ENCODE results near the gene CPD.

CPD gene

DNA sequence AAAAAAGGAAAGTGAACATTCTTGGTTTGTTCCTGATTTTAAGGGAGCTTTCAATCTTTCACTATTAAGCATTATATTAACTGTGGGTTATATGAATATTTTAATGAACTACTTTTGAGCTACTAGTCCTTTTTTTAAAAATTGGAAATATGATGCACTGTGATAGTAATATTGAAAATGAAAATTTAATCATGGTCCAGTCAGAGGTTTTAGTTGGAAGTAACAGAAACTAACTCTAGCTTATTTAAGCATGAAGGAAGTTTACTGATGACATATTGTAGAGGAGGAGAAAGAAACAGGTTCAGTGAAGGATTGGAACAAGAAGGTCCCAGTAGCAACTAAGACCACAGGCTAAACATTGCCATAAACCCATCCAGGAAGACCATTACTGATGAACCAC is 24.0 kb upstream of the CPD start:
- DNase-seq: no peak

DNA sequence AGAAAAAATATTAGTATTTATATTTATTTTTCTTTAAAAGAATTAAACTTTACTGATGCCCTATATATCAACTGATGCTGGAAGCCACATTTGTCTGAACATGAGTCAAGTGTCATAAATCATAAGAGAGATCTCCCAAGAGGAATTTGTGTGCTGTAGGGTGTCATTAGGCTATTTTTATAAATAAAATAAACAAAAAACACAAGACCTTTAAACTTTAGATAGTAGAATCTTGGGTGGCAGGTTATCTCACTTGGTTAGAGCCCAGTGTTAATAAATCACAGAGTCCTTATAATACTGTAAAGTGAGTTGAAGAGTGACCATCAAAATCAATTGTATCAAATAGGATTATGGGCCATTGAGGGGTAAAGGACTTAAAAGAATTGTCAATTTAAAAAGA is 21.3 kb upstream of the CPD start:
- DNase-seq: no peak

DNA sequence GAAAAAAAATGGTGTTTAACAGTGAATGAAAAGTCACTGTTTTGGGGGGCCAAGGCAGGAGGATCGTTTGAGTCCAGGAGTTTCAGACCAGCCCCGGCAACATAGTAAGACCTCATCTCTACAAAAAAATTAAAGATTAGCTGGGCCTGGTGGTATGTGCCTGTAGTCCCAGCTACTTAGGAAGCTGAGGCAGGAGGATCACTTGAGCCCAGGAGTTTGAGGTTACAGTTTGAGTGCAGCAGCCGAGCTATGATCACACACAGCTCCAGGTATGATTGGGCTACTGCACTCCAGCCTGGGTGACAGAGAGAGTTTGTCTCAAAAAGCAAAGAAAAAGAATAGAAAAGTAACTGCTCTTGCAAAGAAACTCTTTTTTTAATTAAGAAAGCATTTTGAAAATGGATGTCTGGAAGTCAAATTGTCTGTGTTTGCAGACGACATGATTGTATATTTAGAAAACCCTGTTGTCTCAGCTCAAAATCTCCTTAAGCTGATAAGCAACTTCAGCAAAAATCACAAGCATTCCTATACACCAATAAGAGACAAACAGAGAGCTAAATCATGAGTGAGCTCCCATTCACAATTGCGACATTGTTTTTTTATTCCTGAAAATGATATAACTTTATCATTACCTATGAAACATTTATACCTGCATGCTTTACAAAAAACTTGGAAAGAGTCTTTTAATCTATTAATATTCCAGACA is 20.5 kb upstream of the CPD start:
- DNase-seq: no peak

DNA sequence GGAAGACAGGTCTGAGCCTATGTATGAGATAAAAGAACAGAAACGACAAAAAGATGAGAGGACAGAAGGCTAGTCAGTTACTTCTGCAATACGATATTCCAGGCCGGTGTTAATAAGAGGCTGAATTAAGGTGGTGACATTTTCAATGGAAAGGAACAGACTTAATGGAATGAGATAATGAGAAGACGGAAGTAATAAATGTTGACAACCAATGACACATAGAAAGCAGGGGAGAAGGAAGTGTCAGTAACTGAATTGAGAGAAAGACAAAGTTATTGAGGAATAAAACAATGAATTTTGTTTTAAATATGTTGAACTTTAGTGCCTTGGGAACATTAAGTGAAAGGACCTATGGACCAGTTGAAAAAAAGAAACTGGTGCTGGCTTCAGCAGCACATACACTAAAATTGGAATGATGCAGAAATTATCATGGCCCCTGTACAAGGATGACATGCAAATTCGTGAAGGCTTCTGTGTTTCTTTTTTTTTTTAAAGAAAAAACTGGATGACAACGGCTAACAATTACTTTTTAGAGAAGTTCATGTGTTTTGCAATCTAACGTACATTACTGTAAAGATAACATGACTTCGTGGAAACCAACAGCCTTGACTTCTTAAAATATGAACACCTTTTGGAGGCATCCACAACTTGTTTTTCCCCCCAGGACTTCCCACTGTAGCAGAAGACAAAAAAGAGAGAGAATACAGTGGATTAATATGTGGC is 18.5 kb upstream of the CPD start:
- DNase-seq: no peak

DNA sequence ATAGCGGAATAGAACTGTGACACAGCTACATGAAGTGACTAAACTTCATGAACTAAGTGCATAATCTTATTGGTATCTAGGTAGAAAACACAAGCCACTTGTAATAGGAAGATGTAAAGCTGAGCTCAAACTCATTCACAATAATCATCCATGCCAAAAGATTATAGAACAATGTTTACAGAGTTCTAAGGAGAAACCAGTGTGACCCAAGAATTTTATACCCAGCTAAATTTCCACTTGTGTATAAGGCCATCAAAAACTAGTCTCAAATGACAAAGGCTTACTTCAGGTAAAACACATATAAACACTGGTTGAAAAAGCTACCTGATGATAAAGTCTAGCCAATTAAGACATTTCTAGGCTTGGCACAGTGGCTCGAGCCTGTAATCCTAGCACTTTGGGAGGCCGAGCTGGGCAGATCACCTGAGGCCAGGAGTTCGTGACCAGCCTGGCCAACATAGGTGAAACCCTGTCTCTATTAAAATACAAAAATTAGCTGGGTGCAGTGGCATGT is 16.9 kb upstream of the CPD start:
- DNase-seq: no peak

DNA sequence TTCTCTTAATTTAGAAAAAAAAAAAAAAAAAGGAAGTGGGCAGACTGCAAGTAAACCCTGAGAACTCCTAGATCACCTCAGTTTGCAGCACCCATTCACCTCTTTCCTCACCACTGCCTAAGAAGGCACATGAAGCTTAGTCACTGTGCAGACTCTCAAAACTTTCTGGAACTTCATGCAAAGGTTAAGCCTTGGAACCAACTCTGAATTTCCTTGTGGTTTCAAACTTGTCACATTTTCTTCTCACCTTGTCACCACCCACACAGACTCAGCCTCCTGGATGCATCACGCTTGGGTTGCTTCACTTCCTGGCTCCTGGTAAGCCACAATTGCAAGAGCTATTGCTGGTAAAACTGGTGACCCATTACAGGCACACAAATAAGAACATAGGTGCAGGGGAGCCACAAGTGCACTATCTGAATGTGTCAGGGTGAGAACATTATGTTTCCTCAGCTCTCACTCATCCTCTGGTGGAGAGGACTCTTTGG is 15.0 kb upstream of the CPD start:
- no peak for DNase-seq

DNA sequence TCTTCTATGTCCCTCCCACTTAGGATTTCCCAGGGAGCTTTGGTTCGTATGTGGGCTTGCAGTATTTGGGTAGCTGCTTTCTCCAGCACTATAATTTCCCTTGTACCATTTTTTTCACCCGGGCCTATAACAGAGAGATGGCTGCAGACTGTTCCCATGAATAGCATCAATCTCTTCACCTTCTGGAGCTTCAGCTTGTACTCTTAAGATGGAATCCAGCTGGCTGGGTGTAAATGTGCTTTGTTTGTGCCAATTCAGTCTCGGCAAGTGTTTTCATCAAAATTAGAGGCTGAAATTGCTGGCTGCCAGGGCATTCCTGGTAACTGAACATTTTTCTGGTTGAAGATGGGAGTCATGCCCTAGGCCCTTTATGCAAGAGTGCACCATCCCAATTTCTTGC is 12.2 kb upstream of the CPD start:
- DNase-seq: peak in 1 of 2 donors; percentile 39

DNA sequence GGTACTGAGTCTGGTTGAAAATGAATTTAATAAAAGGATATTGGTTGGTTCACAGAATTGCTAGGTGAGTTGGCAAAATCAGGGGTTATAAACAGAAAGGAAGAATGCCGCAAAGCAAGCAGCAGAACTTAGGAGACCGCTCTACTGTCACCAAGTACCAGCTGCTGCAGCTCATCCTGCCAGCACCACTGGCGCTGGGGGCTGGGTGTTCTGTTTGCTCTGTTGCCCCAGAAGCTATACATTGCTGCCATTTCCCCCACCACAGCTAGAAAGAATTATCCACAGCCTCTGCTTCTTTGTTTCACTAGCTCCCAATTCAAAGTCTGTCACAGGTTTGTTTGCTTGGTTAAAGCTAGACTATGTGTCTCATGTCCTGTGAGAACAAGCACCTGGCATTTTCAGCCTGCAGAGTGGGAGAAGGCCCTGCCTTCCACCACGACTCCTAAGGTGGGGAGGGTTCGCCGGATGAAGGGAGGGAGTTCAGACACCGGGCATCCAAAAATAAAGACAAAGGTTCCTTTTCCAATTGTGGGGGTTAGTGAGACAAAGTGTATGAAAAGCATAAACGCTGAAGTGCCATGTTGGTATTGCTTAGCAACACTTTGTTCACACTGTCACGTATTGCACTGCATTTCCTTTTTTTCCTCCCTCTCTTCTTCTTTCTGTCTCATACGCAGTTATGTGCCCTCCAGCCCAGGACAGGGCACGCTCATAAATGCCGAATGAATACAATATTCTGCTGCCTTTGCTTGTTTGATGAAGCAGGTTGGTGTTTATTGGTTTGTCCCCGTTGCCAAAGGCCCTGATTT is 9.6 kb upstream of the CPD start:
- no peak for DNase-seq

DNA sequence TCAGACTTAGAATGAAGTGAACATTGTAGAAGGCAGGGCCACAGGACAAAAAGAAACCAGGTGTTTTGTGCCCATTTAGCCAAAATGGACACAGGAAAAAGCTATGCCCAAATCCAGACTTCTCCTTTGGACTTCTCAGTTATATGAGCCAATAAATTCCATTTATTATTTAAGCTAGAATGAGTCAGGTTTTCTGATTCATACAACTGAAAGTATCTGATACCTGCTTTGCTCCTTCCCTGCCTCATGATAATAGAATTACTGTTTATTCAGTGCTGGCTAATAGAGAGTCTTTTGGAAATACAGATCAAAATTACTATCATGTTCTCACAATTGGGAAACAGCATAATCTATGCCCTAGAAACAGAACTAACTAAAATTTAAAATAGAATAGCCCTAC is 8.7 kb upstream of the CPD start:
- DNase-seq: no peak

DNA sequence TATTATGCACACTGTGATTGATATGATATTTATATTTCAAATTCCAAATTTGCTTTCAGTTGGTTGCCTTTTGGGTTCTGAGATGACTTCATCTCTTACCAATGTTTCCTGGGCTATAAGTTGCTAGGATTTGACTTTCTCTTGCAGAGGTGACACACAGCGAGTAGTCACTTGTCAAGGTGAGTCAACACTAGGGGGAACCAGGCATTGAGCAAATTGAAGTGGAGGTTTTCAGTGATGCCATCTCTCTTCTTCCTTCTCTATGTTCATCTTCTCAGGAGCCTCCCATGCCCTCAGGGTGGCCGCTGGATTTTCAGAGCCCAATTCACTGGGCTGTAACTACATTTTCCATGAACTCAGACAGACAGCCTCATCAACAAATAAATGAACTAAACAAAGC is 6.0 kb upstream of the CPD start:
- DNase-seq: no peak

DNA sequence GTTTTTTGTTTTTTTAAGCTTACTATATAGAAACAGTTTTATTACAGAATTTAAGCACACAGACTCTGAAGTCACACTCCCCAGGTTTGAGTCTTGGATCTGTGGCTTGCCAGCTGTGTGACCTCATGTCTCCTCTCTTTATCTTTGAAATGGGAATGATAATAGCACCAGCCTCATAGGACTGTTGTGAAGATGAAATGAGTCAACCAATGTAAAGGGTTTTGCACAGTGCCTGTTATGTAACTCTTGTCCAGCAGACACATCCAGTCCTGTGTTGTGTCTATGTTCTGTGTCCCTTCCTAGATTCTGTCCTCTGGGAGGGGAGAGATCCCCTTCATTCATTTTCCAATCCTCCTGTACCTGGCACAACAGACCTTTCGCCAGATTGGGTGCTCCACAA is 3.1 kb upstream of the CPD start:
- no peak for DNase-seq

DNA sequence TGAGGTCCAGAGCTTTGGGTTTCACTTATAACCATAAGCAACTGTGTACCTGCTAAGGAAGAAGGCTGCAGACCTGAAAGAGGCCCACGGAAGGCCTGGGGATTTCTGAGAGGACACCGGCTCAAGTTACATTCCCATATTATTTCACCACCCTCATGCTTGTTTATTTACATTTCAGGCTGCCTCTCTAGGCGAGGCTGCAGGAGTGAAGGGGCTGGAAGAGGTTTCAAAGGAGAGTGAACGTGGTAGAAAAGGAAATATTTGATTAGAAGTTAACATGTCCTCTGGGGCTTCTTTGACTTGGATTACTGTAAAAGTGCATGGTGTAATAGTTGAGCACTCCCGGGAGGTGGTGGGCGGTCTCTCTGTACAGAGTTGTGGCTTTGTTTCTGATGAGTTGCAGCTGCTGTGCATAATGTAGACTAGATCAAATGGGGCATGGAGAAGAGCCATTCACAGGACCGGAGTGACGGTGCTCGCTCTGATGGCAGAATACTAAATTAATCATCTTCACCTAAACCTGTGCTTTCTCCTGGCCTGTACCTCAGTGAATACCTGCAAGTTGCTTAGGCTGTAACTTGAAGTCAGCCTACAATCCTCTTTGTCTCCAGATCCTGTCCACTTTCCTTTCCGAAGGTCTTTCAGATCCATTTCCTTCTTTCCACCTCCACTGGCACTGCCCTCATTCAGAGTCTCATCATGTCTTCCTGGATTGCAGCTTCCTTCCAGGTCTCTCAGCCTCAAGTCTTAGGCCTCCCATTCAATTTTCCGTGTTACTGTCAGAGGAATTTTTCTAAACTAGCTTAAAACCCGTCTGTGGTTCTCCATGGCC is 1.9 kb upstream of the CPD start:
- peak; percentile 24 to 56 for DNase-seq

DNA sequence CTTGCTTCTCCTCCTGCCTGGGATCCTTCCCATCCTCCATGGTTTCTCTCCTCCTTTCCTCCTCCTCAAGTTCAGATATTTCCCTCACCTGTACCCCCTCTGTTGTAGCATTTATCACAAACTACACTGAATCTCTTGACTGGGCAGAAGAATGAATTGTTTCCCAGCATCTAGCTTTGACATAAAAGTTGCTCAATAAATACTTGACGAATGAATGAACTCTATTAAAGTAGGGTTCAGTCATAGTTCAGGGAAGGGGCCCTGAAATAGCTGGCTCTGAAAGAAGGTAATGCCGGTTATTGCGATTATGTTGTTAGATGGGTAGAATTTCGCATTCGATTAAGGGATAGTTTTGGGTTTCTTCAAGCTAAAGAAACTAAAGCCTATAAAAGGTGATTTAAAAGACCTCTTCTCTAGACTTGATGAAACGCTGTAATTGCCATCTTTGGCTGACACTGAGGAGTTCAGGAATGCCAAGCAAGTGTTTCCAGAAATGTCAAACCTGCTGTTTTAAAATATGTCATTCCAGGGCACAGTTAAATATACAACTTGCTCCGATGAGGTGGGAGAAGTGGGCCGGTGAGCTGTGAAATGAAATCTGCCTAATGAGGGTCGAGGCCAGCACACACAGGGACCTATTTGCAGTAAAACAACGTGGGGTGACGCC is 1.0 kb upstream of the CPD start:
- DNase-seq: no peak

DNA sequence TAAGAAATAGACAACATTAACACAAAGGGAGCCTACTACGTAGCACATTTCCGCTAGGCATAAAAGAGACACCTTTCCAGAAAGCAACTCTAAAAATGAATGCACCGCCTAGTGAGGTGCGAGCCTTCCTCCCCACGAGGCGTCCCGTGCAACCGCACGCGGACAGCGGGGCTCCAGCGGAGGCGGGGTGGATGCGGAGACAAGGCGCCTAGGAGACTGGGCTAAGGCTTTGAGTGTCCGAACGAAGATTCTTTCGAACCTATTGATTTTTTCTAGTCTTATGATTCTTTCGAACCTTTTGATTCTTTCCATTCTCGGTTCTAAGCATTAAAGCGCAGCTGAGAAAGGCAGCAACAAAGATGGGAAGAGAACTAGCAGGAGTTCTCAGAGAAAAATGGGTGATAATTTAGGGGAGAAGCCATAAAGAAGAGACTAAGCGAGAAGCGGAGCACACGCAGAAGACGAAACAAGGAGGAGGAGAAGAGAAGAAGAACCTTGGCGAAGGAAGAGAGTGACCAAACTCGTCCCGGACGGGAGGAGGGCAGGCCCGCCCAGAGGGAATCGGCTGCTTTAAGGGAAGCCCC is 394 bp upstream of the CPD start:
- no peak for DNase-seq

DNA sequence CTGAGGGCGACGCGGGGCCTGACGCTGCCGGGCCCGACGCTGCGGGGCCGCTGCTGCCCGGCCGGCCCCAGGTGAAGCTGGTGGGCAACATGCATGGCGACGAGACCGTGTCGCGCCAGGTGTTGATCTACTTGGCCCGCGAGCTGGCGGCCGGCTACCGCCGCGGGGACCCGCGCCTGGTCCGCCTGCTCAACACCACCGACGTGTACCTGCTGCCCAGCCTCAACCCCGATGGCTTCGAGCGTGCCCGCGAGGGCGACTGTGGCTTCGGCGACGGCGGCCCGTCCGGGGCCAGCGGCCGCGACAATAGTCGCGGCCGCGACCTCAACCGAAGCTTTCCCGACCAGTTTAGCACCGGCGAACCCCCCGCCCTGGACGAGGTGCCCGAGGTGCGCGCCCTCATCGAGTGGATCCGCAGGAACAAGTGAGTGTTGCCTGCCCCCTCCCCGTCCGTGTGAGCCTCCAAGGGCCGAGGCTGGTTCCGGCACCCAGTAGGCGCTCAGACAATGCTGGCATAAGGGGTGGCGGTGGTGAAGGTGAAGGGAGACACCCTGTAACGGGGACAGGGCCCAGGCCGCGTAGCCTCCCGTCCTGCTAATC is 676 bp downstream of the CPD start:
- no peak for DNase-seq

DNA sequence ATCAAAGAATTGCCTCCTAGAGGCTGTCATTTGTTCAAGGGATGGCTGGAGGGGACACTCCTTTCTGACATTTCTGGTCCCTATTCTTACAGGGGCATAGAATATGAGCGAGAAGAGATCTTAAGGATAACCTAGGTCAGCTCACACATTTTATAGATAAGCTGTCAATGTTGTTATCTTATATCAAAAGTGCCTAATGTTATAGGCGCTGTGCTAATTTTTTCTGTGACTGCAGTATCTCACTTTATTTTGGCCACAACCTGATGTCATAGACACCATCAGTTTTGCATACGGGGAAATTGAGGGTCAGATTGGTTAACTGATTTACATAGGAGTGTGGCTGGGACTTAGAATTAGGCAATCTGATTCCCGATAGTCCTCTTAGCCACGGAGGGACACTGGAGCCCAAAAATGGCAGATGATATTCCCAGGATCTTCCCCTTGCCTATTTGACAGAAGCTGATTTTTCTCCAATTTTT is 1.2 kb downstream of the CPD start:
- no peak for DNase-seq

DNA sequence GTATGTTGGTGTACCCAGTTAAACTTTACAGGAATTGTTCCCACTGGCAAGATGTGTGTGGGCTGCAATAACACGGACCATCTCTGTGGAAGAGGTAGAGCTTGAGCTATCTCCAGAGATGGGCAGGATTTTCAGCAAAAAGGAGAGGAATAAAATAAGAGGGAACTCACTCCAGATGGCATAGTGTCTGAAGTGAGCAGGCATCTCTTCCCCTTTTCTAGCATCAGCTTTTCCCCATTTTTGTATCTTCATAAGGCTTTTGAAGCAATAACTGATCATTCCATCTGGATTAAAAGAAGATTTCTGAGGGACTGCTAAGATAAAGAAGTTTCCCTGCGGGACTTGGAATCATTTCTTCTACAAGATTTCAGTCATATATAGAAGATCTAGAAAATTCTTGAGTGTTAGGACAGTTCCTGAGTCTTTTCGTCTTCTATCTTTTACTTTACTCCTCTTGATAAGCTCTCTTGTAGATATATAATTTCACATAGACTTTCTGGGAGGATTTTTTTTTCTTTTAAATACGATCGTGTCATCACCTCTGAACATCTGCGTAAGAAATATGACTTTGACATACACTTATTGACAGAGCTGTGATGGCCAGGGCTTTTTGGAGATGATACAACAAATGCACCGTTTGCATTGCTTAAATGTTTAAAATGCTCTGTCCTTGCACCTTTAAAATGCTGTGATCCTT is 2.1 kb downstream of the CPD start:
- peak in 1 of 2 donors; percentile 18 for DNase-seq

DNA sequence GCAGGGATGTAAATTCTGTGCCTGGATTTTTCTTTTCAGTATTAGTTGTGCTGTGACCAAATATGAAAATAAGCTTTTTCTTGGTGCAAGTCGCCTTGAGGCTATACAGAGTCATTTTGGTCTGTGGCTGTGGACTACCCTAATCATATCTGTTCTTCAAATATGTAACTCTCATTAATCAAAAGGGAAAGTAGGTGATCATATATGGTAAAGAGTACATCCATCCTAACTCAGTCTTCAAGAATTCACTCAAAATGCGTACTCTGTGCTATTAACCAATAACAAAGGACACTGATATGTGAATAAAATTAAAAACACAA is 2.6 kb downstream of the CPD start:
- DNase-seq: no peak

DNA sequence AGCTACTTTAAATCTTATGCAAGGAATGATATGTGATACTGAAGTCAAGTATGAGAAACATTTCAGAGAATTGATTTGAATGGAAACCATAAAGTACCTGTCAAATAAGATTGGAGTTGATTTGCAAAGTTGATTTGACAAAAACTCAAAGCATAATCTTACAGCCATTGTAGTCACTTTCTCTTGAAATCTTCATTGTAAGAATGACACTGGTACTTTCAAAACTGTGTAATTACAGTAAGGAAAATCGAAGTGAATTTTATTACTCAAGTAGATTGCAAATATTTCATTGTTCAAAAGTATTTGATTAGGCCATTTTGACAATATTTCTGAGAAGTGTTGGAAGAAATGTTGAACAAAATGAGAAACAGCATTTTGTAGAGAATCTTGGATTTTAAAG is 3.6 kb downstream of the CPD start:
- no peak for DNase-seq

Measured in hippocampal formation (tissue), 2 donors.